Measurements from ENCODE around the gene MAP1A.

DNA sequence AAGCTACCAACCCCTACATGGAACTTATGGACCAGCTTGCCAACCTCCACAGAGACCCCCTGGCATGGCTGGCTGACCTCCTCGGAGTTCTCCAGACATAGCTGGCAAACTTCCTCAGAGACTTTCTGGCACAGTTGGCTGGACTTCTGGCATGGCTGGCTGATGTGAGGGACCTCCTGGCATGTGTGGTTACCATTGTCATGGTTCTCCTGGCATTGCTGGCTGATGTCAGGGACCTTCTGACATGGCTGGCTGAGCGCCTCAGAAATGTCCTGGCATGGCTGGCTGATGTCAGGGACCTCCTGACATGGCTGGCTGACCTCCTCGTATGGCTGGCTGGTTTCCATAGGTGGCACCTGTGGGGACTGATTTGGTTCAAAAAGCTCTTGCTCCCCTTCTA is 17.5 kb downstream of the MAP1A start:
- TF ChIP-seq WIZ (CRISPR knock-in tag; IDR thresholded peaks at IDR 0.05) = no peak
- no peak for TF ChIP-seq BCL3 (CRISPR knock-in tag; IDR thresholded peaks at IDR 0.05)
- no peak for TF ChIP-seq GTF2F1 (IDR thresholded peaks at IDR 0.05; ENCODE audit: low read length)
- no peak for TF ChIP-seq TCF7L2 (IDR thresholded peaks at IDR 0.05; ENCODE audit: low read depth, low read length)
- TF ChIP-seq JUND (CRISPR knock-in tag; IDR thresholded peaks at IDR 0.05) = no peak
- TF ChIP-seq CEBPB (IDR thresholded peaks at IDR 0.05; ENCODE audit: borderline replicate concordance, low read depth, low read length) = no peak
- TF ChIP-seq YY1 (IDR thresholded peaks at IDR 0.05; ENCODE audit: insufficient read depth, insufficient replicate concordance, low read depth, low read length) = no peak
- TF ChIP-seq ZBTB26 (CRISPR knock-in tag; IDR thresholded peaks at IDR 0.05; ENCODE audit: borderline replicate concordance) = no peak
- no peak for TF ChIP-seq KDM1A (CRISPR knock-in tag; IDR thresholded peaks at IDR 0.05)

All from HepG2 (cell line).